Measurements from ENCODE around the gene UBALD1. TPM values are rescaled to one million over a fixed set of nuclear protein-coding genes. Genes with fewer than 3 reads are reported as not detected.

Gene UBALD1
- total RNA-seq, 1 experiment from 2014 or later = 11.5 TPM

GRCh38 chr16:4564661-4565267 is 49.9 kb downstream of the UBALD1 start:
- DNase-seq (ENCODE audit: extremely low read depth, low read depth) = no peak

- no peak for DNase-seq (ENCODE audit: extremely low read depth, low read depth)
These were observed 53.1 kb downstream of the UBALD1 start for GRCh38 chr16:4561596-4561995.

Small RNA genes within 50 kb of the gene (small RNA-seq; reads per million reads assigned to genes)
- 0 reads per million in 2 experiments for gene RN7SL850P

Other genes with a start within 250 kb of the UBALD1 start
- 5.1 and 7.2 TPM in 2 replicates for gene VASN, start 243.0 kb downstream of the UBALD1 start, total RNA-seq (2014; rRNA removed; shearing (Covaris generic))
- gene CORO7, start 198.3 kb downstream of the UBALD1 start, total RNA-seq (2014; rRNA removed; shearing (Covaris generic)) = 12.3 and 13.1 TPM in 2 replicates
- gene DNAJA3, start 189.0 kb downstream of the UBALD1 start, total RNA-seq (2014; rRNA removed; shearing (Covaris generic)) = 210 and 214 TPM in 2 replicates
- 47.9 and 50.7 TPM in 2 replicates for gene NMRAL1, start 140.3 kb downstream of the UBALD1 start, total RNA-seq (2014; rRNA removed; shearing (Covaris generic))
- gene HMOX2, start 138.5 kb downstream of the UBALD1 start, total RNA-seq (2014; rRNA removed; shearing (Covaris generic)) = 32.2 and 34.6 TPM in 2 replicates
- 4.7 and 5.3 TPM in 2 replicates for gene CDIP1, start 76.1 kb downstream of the UBALD1 start, total RNA-seq (2014; rRNA removed; shearing (Covaris generic))
- gene C16orf96, start 58.5 kb downstream of the UBALD1 start, total RNA-seq (2014; rRNA removed; shearing (Covaris generic)) = not detected in 2 replicates
- gene MGRN1, start 9.9 kb upstream of the UBALD1 start, total RNA-seq (2014; rRNA removed; shearing (Covaris generic)) = 13.6 and 15.3 TPM in 2 replicates
- gene NUDT16L1, start 78.7 kb upstream of the UBALD1 start, total RNA-seq (2014; rRNA removed; shearing (Covaris generic)) = 5.5 and 7.8 TPM in 2 replicates
- 8.2 and 13.8 TPM in 2 replicates for gene ANKS3, start 119.4 kb upstream of the UBALD1 start, total RNA-seq (2014; rRNA removed; shearing (Covaris generic))
- gene DNAAF8, start 119.6 kb upstream of the UBALD1 start, total RNA-seq (2014; rRNA removed; shearing (Covaris generic)) = 0.15 and 0.26 TPM in 2 replicates
- gene ZNF500, start 152.3 kb upstream of the UBALD1 start, total RNA-seq (2014; rRNA removed; shearing (Covaris generic)) = 6.2 and 7.0 TPM in 2 replicates
- gene SEPTIN12, start 173.5 kb upstream of the UBALD1 start, total RNA-seq (2014; rRNA removed; shearing (Covaris generic)) = not detected in 2 replicates
- not detected in 2 replicates for gene SMIM22, start 180.5 kb upstream of the UBALD1 start, total RNA-seq (2014; rRNA removed; shearing (Covaris generic))
- gene ROGDI, start 187.7 kb upstream of the UBALD1 start, total RNA-seq (2014; rRNA removed; shearing (Covaris generic)) = 5.3 and 9.5 TPM in 2 replicates
- 21.8 and 31.1 TPM in 2 replicates for gene GLYR1, start 232.4 kb upstream of the UBALD1 start, total RNA-seq (2014; rRNA removed; shearing (Covaris generic))
- 25.2 and 27.1 TPM in 2 replicates for gene UBN1, start 232.6 kb upstream of the UBALD1 start, total RNA-seq (2014; rRNA removed; shearing (Covaris generic))

Data from NCI-H460 (cell line).